ENCODE results near the gene EARS2.
"Not testable (repeated sequence)": the region's sequence is repeated elsewhere in the genome, so short reads cannot be mapped to it uniquely, and the experiment has no call there.

EARS2 gene

GRCh38 chr16:23523876-23524385 lies 33.2 kb downstream of the EARS2 start:
- DNase-seq: no peak

DNA sequence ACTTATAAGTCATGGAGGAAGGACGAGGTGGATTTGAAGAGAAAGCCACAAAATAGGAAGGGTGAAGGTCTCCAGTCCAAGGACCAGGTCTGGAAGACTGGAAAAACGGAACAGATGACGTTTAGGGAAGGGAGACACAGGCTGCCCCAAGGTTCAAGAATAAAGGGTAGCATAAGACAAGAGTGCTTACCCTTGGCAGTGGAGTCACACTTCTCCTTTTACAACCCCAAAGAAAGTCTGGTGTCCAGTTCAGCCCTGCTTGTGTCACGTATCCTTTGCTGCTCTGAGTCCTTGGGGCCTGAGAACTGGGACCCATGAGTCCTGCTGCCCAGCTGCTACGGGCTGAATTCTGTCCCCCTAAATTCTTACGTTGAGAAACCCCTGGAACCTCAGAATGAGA lies 33.8 kb downstream of the EARS2 start:
- no peak for DNase-seq

DNA sequence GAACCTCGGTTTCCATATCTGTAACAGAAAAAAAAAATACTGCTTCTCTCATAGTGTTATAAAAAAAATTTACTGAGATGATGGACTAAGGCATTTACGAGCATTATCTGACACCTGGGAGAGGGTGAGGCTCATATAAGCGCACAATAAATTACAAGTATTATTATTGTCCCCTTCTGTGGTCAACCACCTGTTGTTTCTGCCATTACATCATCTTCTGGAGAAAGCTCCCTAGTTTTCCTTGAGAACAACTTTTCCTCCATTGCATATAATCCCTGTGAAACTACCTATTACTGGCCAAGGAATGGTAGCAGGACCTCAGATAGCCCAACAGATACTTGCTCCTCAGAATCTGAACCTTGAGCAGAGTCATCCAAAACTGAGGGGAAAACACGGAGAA lies 35.2 kb downstream of the EARS2 start:
- DNase-seq: no peak

GRCh38 chr16:23521037-23521743 lies 36.0 kb downstream of the EARS2 start:
- DNase-seq: no peak

DNA sequence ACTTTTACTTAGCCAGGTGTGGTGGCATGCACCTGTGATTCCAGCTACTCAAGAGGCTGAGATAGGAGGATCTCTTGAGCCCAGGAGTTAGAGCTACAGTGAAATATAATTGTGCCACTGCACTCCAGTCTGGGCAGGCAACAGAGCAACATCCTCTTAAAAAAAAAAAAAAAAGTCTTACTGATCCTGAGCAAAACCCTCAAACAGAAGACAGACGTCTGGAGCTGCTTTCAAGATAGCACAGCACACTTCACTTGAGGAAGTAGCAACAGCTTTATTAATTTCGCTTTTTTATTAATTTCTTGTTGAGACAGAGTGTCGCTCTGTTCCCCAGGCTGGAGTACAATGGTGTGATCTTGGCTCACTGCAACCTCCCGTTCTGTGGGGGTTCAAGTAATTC lies 36.6 kb downstream of the EARS2 start:
- DNase-seq: no peak

DNA sequence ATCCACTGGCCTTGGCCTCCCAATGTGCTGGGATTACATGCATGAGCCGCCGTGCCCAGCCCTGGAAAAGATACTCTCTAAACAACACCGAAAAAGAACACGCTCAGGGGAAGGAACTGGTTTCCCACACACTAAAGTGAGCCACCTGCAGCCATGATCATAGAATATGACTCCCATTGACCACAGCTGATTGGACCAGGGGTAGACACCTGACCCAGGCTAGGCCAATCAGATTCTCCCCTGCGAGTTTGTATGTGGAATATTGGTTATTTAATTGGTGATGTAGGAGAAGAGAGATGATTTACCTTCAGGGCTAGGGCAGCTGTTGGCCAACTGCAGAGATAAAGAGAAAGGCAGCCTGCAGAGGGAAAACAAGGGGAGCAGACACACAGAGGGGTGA lies 37.9 kb downstream of the EARS2 start:
- DNase-seq: no peak

DNA sequence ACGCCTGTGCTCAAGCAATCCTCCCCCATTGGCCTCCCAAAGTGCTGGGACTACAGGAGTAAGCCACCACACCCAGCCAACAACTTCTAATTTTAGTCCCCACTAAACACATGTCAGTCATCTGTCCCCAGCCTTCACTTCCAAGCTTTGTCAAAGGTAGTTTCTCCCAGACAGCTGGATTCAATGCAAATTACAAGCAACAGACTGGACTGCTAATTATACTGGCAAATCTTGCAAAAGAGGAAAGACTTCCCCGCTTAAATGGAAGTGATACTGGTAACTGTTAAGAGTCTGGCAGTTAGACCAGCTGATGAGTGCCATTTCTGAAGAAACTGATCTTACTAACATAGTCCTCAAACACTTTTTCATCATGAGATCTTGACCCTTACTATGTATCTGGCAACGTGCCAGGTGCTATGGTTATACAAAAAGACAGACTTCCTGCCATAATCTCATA lies 38.7 kb downstream of the EARS2 start:
- DNase-seq: no peak

DNA sequence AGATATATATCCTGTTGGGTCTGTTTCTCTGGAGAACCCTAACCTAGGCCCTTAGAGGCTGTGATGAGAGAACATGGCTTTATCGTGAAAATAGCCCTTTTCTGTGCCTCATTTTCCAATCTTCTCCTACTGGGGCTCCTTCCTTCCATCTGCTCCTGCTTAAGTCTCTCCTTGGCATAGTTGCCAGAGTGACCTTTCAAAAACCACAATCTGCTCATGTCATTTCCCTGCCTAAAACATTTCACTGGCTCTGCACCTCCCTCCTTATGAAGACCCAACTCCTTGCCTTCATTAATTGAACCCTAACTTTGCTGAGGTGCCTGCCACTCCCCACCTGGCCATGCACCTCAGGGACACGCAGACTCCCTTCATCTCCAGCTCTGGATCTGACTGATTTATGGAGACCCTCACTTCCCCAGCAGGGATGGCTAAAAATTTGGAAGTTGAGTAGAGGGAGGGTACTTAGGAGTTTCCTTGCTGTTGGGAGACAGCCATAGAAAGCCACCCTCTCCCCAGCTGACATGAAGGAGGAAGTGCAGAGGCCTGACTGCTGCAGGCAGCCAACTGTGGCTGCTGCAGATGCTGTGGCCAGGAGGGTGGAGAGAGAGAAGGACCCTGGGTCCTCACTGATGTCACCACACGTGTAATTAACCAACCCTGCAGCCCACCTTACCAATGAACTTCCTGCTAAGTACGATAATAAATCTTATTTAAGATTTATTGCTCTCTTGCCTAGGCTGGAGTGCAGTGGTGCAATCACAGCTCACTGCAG lies 40.6 kb downstream of the EARS2 start:
- no peak for DNase-seq

GRCh38 chr16:23515881-23516280 lies 41.3 kb downstream of the EARS2 start:
- DNase-seq: no peak

- no peak for DNase-seq
Observed at GRCh38 chr16:23514381-23515152, 42.6 kb downstream of the EARS2 start.

GRCh38 chr16:23512168-23512695 lies 44.9 kb downstream of the EARS2 start:
- no peak for DNase-seq

GRCh38 chr16:23511731-23512130 lies 45.4 kb downstream of the EARS2 start:
- DNase-seq: no peak

DNA sequence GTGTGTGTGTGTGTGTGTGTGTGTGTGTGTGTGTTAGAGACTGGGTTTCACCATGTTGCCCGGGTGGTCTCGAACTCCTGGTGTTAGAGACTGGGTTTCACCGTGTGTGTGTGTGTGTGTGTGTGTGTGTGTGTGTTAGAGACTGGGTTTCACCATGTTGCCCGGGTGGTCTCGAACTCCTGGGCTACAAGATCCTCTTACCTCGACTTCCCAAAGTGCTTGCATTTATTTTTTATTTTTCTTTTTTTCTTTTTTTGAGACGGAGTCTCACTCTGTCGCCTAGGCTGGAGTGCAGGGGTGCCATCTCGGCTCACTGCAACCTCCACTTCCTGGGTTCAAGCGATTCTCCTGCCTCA lies 46.3 kb downstream of the EARS2 start:
- not testable (repeated sequence) for DNase-seq

- DNase-seq: peak; percentile 92
Observed at GRCh38 chr16:23510164-23510914, 46.8 kb downstream of the EARS2 start, which contains the start of gene GGA2. GGA2 (minus strand) TSS chr16:23510494; CDS start chr16:23510411, 83 bp downstream.

- DNase-seq: peak; percentile 65
Observed at GRCh38 chr16:23509782-23510163, 47.4 kb downstream of the EARS2 start.

DNA sequence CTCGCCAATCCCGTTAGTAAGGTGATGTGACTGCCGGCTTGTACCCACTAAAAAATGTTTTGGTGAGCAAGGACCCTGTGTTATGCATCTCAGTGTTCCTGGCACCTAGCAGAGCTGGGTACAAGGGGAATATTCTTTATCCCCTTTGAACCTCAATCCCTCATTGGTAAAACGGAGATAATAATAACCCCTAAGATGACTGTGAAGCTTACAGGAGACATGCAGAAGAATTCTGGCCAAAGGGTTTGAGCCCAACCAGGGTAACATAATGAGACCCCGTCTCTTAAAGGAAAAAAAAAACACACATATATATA lies 47.8 kb downstream of the EARS2 start:
- no peak for DNase-seq

- no peak for DNase-seq
Observed at GRCh38 chr16:23508589-23509440, 48.3 kb downstream of the EARS2 start.

DNA sequence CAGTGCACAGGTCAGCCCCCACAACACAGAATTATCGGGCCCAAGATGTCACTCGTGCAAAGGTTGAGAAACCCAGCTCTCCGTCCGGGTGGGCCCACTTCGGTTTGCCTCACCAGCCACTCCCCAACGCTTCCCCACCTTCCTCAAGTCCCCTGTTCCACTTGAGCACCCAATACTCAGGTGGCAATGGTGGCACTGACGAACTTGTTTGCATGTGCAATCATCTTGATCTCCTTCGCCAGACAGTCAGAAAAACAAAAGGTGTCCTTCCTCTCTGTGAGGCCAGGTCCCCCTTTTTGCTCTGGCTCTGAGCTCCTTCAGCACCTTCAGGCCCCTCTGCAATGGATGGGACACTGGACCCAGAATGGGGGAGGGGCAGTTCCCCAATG lies 50.5 kb downstream of the EARS2 start:
- DNase-seq: no peak

DNA sequence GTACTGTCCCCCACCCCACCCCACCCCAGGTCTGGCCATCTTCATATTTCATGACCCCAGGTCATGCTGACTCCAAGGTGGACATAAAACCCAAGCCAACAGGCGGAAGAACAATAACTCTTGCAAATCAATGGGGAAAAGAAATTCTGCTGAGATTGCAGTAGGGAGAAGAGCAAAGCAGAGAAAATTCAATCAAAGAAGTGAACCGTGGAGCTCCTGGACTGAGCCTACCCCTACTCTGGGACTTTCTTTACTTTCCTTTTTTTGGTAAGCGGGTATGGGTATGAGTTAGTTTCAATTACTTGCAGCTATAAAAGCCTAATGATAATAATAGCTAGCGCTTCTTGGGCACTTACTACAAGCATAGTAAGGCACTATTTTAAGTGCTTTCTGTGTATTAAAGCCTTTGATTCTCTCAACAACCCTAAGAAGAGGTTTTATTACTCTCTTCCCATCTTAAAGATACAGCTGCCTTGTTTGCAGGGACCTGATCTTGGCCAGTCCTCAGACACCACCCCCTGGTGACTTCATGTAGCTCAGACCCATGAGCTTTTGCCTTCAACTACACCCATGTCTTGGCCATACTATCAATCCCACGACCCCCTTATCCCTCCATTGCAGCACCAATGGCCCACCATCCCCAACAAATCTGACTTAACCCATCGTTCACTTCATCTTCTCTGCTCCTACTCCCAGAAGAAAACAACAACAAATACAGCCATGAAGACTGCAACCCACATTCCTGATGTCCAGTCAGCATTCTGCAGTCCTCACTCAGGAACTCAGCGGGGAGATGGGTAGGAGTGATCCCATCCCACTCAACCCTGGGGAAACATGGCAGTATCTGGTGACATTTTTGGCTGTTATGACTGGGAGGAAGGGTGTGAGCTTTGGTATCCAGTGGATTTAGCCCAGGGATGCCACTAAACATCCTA lies 51.2 kb downstream of the EARS2 start:
- DNase-seq: no peak

- DNase-seq: no peak
Observed at GRCh38 chr16:23505180-23505665, 51.9 kb downstream of the EARS2 start.

Data from activated CD8-positive, alpha-beta memory T cell treated with anti-CD3 and anti-CD28 coated beads, Interleukin-2, amount 50 U/mL, for 48 hours (primary cell).